ENCODE results near the gene NUPR2.
"Not testable (repeated sequence)": the region's sequence is repeated elsewhere in the genome, so short reads cannot be mapped to it uniquely, and the experiment has no call there.

The NUPR2 gene, protein sequence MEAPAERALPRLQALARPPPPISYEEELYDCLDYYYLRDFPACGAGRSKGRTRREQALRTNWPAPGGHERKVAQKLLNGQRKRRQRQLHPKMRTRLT

DNA sequence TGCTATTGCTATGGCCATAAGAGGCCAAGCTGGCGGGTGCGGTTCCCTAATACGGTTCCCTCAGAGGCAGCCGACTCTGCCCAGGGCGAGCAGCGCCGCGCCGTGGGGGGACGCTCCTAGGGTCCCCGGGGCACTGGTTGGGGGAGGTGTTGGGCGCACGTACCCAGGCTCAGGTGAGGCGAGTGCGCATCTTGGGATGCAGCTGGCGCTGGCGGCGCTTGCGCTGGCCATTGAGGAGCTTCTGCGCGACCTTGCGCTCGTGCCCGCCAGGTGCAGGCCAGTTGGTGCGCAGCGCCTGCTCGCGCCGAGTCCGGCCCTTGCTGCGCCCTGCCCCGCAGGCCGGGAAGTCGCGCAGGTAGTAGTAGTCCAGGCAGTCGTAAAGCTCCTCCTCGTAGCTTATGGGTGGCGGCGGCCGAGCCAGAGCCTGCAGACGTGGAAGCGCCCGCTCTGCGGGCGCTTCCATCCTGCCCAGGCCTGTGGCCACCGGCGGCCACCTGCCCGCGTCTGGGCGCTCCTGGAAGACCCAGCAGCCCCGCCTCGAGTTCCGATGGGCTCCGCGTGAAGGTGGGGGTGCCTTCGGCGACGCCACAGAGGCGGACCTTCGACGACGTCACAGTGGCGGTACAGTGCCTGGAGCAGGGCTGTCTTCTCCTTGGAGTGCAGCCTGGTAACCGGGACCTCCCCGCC is at the start of gene NUPR2:
TSS of gene NUPR2 (minus strand) at position 566 of the 687 bp plus-strand sequence. CDS start at position 463, 103 bp downstream.
- no peak for DNase-seq (ENCODE audit: low read depth in 2 of 2, low spot score in 1 of 2)

DNA sequence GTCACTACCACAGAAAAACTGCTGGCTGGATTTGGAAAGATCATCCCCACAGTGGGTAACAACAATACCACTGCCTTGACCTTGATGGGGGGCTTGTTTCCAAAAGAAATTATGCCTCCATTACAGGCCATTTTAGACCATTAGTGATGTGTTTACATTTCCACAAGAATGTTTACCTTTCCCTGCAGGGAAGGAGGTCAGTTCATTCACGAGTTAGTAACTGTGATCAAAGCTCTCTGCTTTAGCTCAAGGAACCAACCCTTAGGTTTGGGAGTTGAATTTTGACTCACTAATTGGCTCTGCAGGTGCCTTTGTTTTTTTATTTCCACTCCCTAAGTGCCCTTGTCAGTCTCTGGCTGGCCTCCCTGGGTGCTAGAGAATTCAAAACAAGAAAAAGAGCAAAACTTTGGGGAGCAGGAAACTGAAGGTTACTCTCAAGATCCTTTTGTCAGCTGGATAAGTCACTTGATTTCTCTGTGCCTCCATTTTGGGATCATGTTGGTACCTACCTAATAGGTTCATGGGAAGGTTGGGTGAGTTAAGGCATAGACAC is 41.1 kb upstream of the NUPR2 start:
- DNase-seq (ENCODE audit: low read depth in 2 of 2, low spot score in 1 of 2): no peak

DNA sequence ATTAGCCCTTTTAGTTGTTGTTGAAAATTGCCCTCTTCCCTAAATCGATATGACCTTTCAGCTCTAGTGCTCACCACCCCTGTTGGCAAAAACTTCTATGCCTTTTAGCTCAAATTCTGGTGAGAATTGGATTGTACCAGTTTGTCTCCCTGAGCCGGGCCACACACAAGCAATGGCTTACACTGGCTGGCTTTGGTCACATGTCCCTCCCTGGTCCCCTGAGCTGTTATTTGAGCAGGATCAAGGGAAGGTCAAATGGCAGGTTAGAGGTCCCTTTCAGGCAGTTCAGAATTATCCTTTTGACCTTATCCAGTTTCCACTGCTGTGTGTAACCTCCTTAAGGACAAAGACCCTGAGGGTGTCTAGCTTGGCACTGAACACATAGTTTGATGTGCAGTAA is 14.8 kb upstream of the NUPR2 start:
- not testable (repeated sequence) for DNase-seq (ENCODE audit: low read depth in 2 of 2, low spot score in 1 of 2)

DNA sequence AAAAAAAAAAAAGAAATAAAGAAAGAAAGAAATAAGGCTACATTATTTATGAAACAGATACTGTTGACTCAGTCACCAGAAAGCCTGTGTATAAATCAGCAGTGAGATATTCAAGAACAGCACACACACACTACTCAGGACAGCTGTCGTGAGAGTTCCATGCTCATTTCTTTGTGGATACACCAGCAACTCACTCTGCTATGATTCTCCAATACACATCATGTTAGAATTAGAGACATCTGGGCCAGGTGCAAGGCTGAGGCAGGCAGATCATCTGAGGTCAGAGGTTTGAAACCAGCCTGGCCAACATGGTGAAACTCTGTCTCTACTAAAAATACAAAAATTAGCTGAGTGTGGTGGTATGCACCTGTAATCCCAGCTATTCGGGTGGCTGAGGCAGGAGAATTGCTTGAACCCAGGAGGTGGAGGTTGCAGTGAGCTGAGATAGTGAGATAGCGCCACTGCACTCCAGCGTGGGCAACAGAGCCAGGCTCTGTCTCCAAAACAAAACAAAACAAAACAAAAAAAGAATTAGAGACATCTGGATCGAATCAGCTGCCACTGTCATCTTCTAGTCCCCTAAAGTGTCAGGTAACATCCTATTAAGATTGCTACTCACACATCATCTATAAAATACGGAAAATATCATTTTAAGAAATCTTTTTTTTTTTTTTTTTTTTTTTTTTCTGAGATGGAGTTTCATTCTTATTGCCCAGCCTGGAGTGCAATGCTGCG is 11.2 kb upstream of the NUPR2 start:
- DNase-seq (ENCODE audit: low read depth in 2 of 2, low spot score in 1 of 2): no peak

DNA sequence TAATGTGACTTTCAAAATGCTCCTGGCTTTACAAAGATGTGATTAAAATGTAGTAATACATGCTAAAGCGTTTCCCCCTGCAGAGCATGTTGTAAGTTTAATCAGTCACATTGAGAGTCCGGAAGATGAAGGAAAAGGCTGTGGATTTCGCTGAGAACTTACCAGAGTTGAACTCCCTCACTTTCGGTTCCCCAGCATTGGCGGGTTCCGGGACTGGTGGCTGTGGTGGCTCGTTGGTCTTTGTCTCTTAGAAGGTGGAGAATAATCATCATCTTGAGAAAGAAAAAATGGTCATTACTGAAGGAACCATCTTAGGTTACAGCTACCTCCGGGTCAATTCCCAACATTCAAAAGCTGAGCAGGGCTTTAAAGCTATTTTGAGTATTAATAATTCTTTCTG is 9.6 kb upstream of the NUPR2 start:
- no peak for DNase-seq (ENCODE audit: low read depth in 2 of 2, low spot score in 1 of 2)

DNA sequence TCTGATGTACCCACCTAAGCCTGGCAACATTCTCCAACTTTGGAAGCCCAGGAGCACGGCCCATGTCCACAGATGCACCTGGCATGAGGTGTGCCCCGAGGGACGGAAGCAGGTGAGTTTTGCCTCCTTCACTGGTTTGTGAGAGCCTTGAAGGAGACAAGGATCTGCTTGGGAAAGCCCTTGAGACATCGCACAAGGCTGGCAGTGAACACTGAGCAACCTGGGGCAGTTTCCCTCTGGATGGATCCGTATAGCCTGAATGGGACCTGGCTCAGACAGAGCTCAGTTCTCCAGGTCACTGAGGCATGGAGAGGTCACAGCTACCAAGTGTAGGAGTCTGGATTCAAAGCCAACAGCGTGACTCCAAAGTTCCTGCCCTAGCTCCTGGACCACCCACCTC is 8.8 kb upstream of the NUPR2 start:
- DNase-seq (ENCODE audit: low read depth in 2 of 2, low spot score in 1 of 2): no peak

DNA sequence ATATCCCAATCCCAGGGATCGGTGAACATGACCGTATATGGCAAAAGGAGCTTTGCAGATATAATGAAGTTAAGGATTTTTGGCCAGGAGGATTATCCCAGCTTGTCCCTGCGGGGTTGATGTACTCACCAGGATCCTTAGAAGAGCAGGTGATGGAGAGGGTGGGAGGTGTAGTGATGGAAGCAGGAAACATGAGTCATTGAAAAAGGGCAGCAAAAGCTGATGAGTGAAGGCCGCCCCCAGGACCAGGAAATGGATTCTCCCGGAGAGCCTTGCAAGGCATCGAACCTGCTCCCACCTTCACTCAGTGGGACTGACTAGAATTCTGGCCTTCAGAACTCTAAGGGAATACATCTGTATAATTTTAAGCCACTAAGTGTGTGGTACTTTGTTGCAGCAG is 5.2 kb upstream of the NUPR2 start:
- no peak for DNase-seq (ENCODE audit: low read depth in 2 of 2, low spot score in 1 of 2)

DNA sequence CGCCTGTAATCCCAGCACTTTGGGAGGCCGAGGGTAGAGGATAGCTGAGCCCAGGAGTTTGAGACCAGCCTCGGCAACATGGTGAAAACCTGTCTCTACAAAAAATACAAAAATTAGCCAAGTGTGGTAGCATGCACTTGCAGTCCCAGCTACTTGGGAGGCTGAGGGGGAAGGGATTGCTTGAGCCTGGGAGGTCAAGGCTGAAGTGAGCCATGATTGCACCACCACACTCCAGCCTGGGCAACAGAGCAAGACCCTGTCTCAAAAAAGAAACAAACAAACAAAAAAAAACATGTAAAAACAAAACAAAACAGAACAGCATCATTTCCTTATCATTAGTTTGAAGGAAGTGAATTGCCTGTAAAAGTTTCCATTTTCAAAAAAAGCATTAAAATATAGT is 4.0 kb downstream of the NUPR2 start:
- DNase-seq (ENCODE audit: low read depth in 2 of 2, low spot score in 1 of 2): not testable (repeated sequence)

DNA sequence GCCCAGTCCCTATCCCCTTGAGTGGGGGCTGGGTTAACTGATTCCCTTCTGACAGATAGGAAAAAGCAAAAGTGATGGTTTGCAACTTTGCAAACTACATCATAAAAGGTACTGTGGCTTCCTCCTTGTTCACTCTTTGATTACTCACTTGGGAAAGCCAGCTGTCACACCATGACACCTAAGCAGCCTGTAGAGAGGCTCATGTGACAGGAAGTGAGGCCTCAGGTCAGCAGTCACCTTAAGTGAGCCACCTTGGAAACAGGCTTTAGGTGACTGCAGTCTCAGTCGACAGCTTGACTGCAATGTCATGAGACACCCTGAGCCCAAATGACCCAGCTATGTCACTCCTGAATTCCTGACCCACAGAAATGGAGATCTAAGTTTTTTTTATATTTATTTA is 5.6 kb downstream of the NUPR2 start:
- no peak for DNase-seq (ENCODE audit: low read depth in 2 of 2, low spot score in 1 of 2)

DNA sequence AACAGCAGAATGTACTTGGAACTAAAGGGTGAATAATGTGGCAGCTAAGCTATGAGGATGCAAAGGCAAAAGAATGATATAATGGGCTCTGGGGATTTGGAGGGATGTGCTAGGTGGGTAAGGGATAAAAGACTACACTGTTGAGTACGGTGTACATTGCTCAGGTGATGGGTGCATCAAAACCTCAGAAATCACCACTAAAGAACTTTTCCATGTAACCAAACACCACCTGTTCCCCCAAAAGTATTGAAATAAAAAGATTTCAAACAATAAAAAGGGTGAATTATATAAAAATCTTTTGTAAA is 8.3 kb downstream of the NUPR2 start:
- no peak for DNase-seq (ENCODE audit: low read depth in 2 of 2, low spot score in 1 of 2)

DNA sequence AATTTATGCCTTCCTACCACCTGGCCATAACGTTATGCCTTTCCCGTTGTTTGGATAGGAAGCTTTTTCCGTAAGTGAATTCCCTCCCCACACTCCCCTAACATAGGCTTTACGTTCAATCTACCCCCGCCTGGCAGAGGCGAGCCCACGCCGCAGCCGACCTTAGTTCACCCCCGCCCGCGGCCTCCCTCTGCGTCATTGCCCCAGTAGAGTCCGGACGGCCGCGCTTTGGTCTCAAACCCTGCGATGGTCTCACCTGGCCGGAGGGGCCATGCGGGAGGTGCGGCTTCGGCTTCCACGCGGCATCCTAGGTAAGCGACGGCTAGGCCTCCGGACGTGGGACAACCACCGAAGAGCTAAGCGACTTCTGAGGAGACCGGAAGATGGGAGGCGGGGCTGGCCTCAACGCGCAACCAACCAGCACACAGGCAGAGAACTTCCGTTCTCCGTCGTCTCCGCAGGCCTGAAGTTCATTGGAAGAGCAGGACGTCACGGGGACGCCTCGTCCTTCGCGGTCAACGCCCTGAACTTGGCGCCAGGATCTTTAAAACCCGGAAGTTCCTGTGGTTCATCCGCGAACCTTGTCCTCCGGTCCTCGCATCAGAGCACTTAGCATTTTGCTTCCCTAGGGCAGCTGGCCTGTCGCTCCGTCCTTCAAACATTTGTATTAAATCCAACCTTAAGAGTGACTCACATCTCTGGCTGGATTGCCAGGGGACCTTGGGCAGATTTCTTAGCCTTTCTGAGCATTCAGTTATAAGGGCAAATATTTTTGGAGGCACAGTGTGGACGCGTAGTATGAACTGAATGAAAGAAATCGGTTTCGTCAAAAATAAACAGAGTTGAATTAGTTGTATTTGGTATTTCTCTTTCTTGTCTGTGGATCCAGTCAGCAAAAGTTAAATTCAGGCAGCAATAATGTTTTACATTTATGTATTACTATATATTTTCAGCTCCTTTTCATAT is 9.8 kb downstream of the NUPR2 start, which contains the start of gene CHCHD2:
TSS of gene CHCHD2 (minus strand) at position 369 of the 966 bp plus-strand sequence. CDS start at position 306, 63 bp downstream.
- peak; percentile 72 to 87 for DNase-seq (ENCODE audit: low read depth in 2 of 2, low spot score in 1 of 2)

DNA sequence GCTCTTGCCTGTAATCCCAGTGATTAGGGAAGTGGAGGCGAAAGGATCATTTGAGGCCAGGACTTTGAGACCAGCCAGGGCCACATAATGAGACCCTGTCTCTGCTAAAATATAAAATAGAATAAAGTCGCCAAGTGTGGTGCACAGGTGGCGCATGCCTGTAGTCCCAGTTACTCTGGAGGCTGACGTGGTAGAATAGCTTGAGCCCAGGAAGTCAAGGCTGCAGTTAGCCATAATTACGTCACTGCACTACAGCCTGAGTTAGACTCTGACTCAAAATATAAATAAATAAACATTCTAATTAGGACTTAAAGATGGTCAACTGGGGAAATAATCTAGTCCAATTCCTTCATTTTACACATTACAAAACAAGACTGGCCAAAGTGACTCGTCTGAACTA is 10.7 kb downstream of the NUPR2 start:
- no peak for DNase-seq (ENCODE audit: low read depth in 2 of 2, low spot score in 1 of 2)

DNA sequence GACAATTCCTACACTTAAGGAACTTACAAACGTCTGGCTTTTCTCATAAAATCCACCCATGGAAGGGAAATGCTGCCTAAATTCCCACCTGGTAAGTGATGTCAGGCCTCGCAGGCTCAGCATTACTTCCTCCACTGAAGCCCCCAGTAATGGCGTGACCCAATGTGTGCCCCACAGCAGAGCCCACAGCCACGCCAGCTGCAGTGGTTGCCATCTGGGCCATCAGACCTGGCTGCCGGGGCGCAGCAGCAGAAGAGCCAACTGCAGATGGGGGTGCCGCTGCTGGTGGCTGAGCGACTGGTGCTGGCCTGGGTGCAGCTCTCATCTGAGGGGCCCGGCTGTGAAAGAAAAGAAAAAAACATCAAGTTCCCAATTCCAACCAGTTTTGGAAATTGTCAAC is 12.1 kb downstream of the NUPR2 start:
- not testable (repeated sequence) for DNase-seq (ENCODE audit: low read depth in 2 of 2, low spot score in 1 of 2)

DNA sequence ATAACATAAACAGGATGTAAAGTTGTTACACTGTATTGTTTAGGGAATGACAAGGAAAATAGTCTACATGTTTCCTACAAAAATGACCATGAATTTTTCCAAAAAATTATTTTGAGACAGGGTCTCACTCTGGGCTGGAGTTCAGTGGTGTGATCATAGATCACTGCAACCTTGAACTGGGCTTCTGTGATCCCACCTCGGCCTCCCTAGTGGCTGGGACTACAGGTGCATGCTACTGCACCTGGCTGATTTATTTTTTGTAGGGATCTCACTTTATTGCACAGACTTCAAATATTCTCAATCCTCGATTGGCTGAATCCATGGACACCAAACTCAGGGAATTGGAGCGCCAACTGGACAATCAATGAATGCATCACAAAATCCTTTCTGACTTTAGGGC is 16.6 kb downstream of the NUPR2 start:
- no peak for DNase-seq (ENCODE audit: low read depth in 2 of 2, low spot score in 1 of 2)

DNA sequence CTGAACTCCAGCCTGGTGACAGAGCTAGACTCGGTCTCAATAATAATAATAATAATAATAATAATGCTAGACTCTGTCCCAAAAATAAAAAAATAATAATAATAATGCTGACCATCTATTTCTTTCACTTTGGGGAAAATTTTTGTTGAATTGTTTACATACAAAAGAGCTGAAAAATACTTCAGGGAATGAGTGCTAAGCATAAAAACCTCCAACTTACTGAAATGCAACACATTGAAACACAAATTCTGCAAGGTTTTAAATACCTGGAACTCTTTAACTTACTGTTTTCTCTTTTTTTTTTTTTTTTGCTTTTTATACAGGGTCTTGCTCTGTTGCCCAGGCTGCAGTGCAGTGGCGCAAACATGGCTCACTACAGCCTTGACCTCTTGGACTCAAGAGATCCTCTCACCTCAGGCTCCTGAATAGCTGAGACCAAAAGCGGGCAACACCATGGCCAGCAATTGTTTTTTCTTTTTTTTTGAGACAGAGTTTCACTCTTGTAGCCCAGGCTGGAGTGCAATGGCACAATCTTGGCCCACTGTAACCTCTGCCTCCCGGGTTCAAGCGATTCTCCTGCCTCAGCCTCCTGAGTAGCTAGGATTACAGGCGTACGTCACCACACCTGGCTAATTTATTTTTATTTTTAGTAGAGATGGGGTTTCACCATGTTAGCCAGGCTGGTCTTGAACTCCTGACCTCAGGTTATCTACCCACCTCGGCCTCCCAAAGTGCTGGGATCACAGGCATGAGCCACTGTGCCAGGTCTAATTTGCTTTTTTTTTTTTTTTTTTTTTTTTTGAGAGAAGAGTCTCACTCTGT is 17.8 kb downstream of the NUPR2 start:
- not testable (repeated sequence) for DNase-seq (ENCODE audit: low read depth in 2 of 2, low spot score in 1 of 2)

DNA sequence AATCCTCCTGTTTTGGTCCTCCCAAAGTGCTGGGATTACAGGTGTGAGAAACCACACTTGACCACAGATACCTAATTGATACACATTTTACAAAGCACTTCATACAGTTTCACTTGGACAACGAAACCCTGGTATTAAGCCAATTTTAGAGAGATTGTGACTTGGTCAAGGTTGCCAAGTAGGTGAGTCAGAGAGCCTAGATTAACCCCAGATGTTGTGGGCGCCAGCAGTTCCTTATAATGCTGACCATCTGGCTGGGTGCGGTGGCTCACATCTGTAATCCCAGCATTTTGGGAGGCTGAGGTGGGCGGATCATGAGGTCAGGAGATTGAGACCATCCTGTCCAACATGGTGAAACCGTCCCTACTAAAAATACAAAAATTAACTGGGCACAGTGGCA is 18.5 kb downstream of the NUPR2 start:
- DNase-seq (ENCODE audit: low read depth in 2 of 2, low spot score in 1 of 2): no peak

DNA sequence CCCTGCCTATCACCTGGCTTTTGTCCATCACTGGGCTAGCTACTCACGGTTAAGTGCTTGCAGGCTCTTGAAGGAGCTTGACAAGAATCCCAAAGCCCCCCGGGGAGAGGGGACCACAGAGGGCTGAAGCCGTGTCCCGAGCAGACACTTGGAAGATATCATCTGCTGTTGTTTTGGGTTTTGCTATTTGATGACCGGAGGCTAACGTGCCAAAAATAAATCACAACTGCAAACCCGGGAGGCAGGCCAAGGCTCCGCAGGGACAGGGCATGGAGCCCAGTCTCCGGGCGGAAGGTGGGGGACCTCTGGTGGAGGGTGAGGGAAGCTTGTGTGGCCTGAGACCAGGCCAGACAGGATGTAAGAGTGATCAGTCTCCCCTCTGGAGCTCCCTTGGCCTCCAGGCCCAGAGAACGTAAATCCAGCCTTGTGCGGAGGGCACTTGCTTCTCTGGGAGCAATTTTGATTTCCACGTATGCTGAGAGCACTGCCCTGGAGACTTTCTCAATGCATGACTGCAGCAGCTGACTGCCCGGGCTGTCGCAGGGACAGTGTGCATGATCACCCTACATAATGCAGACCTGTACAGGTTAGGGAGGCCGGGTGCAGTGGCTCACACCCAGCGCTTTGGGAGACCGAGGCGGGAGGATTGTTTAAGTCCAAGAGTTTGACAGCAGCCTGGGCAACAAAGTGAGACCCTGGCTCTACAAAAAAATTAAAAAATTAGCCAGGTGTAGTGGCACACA is 23.3 kb downstream of the NUPR2 start, which contains the start of gene PHKG1:
TSS of gene PHKG1 (minus strand) at position 164 of the 743 bp plus-strand sequence. CDS start 4,011 bp downstream, outside the sequence.
- DNase-seq (ENCODE audit: low read depth in 2 of 2, low spot score in 1 of 2): no peak

DNA sequence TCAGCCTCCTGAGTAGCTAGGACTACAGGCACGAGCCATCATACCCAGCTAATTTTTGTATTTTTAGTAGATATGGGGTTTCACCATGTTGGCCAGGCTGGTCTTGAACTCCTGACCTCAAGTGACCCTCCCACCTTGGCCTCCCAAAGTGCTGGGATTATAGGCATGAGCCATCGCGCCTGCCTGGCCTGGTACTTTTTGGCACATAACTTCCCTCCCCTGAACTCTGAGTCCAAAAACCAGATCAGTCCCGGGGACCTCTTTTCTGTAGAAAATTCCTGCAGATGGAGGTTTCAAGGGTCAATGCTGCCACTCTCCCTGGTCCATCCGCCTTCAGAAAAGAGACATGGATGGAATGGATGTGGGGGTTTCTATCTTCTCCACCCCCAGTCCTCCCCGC is 23.8 kb downstream of the NUPR2 start:
- not testable (repeated sequence) for DNase-seq (ENCODE audit: low read depth in 2 of 2, low spot score in 1 of 2)

DNA sequence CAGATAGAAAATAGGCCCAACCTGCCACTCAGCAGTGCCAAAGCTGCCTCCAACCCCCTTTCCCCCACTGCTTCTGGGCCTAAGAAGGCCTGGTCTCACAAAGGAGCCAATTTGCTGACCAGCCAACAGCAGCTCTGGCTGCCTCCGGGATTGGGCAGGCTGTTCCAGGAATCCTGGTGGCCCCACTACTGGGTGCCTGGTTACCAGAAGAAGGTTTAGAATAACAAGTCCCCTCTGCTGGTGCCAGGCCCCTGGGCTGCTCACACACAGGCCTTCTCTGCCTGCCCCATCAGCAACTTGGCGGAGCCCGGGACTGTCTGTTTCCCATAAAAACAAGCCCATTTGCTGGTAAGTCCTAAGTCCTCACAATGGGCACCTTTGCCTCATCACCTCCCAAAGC is 24.6 kb downstream of the NUPR2 start:
- no peak for DNase-seq (ENCODE audit: low read depth in 2 of 2, low spot score in 1 of 2)

Measured in stimulated activated CD8-positive, alpha-beta memory T cell treated with anti-CD3 and anti-CD28 coated beads, Interleukin-4, amount 100 ng/mL, for 1 hour (primary cell).